Measurements from ENCODE around the gene ARHGAP6.

ARHGAP6 gene

DNA sequence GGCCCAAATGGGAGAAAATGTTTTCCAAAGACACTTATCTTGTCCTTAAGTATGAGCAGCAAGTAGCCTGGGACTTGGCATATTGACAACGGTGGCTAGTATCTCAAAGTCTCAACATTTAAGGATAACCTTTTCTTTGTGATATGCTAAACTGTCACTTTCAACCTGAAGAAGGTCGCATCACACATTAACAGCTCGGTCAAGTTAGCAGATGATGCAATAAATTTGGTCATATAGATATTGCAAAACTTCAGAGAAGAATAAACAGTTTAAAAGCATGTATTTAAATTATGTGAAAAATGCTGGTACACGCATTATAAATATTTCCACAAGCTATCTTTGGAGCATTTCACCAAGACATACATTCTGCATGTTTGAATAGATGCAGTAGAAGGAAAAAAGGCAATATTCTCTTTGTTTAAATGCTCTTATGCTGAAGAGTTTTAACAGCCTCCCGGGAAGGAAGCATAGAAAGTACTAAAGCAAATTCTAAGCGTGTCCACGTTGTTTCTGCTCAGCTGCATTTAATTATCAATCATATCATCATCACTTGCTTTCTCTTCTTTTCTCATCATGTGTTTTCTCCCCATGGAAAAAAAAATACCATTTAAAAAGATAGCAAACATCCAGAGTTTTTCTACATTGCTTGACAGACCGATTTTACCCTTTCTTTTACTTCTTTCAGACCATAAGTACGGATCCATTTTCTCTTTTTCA lies 24.2 kb downstream of the ARHGAP6 start:
- H3K4me1 ChIP-seq (ENCODE audit: control extremely low read depth in 1 of 4, control insufficient read depth in 4 of 4, insufficient read depth in 4 of 4, low read length in 3 of 4): no peaks in the 10 kb centered on the region
- no peak overlapping the region for H3K27ac ChIP-seq (ENCODE audit: insufficient read depth in 1 of 2, low read depth in 1 of 2, low read length in 2 of 2, poor library complexity in 1 of 2, severe bottlenecking in 2 of 2)
- ChIA-PET POLR2A (no interaction called here), CTCF (no interaction called here)
- H3K4me3 ChIP-seq (ENCODE audit: control insufficient read depth in 1 of 7, extremely low read depth in 1 of 7, insufficient read depth in 4 of 7, low read depth in 2 of 7, low read length in 6 of 7): no peak overlapping the region
- 85% methylated on average over 4 of the region's 9 CpGs for WGBS (ENCODE audit: insufficient coverage)
- no peak for DNase-seq
- no peaks in the 10 kb centered on the region for H3K9me3 ChIP-seq (ENCODE audit: control extremely low read depth in 1 of 5, control insufficient read depth in 4 of 5, insufficient read depth in 2 of 5, low read depth in 1 of 5, low read length in 4 of 5)
- peaks cover 0 to 7% (median 2%) of the 10 kb centered on the region in 5 experiments for H3K27me3 ChIP-seq (replicated peaks in 2 of 5; ENCODE audit: control insufficient read depth in 4 of 5, insufficient read depth in 5 of 5, low read length in 4 of 5)
- no peaks in the 10 kb centered on the region for H3K36me3 ChIP-seq (ENCODE audit: control insufficient read depth in 4 of 4, insufficient read depth in 4 of 4, low read length in 3 of 4)

DNA sequence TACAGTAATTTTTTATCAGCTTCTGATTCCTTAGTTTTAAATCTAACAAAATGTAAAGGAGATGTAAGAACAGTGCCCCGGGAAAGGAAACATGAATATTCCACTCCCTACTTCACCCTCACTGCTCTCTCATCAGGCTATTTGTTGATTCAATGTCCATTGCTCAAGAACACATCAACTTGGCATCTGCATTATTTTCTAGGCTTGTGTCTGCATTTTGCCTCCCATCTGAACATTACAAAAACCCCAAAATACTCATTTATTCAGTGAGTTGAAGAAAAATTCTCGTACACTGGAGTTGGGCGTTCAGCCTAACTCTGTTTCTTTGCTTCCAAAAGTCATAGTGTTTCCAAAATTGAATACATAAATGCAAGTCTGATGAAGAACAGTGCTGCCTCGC lies 25.6 kb downstream of the ARHGAP6 start:
- DNase-seq: no peak
- CTCF ChIA-PET: no interaction called here
- peaks cover 0 to 9% (median 0%) of the 10 kb centered on the region in 5 experiments for H3K27me3 ChIP-seq (replicated peaks in 2 of 5; ENCODE audit: control insufficient read depth in 4 of 5, insufficient read depth in 5 of 5, low read length in 4 of 5)
- POLR2A ChIA-PET: no interaction called here
- no peaks in the 10 kb centered on the region for H3K36me3 ChIP-seq (ENCODE audit: control insufficient read depth in 4 of 4, insufficient read depth in 4 of 4, low read length in 3 of 4)
- no peaks in the 10 kb centered on the region for H3K9me3 ChIP-seq (ENCODE audit: control extremely low read depth in 1 of 5, control insufficient read depth in 4 of 5, insufficient read depth in 2 of 5, low read depth in 1 of 5, low read length in 4 of 5)
- H3K4me1 ChIP-seq (ENCODE audit: control extremely low read depth in 1 of 4, control insufficient read depth in 4 of 4, insufficient read depth in 4 of 4, low read length in 3 of 4): no peaks in the 10 kb centered on the region
- H3K4me3 ChIP-seq (ENCODE audit: control insufficient read depth in 1 of 7, extremely low read depth in 1 of 7, insufficient read depth in 4 of 7, low read depth in 2 of 7, low read length in 6 of 7): no peak overlapping the region
- 72% methylated on average over 4 of the region's 4 CpGs for WGBS (ENCODE audit: insufficient coverage)
- no peak overlapping the region for H3K27ac ChIP-seq (ENCODE audit: insufficient read depth in 1 of 2, low read depth in 1 of 2, low read length in 2 of 2, poor library complexity in 1 of 2, severe bottlenecking in 2 of 2)

DNA sequence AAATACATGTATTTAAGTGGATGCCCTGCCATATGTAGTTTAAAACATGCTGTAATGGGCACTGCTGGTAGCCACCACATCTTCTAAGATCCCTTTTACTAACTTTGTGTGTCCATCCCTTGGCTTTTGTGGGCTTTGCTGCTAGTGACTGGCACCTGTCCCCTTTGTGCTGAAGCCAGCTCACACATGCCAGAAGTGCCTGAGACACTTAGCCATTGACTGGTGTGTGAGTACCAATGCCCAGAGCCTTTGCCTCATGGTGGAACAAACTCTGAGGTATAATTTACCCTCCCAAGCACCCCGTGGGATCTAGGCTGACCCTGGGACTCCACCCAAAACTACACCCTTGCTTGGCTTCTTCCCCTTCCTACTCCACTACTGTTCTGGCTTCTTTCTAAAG lies 33.0 kb downstream of the ARHGAP6 start:
- H3K9me3 ChIP-seq (ENCODE audit: control extremely low read depth in 1 of 5, control insufficient read depth in 4 of 5, insufficient read depth in 2 of 5, low read depth in 1 of 5, low read length in 4 of 5): no peaks in the 10 kb centered on the region
- no CpG with 5 or more reads among the region's 1 CpG for WGBS (ENCODE audit: insufficient coverage)
- ChIA-PET CTCF (no interaction called here), POLR2A (no interaction called here)
- H3K36me3 ChIP-seq (ENCODE audit: control insufficient read depth in 4 of 4, insufficient read depth in 4 of 4, low read length in 3 of 4): no peaks in the 10 kb centered on the region
- H3K4me1 ChIP-seq (ENCODE audit: control extremely low read depth in 1 of 4, control insufficient read depth in 4 of 4, insufficient read depth in 4 of 4, low read length in 3 of 4): no peaks in the 10 kb centered on the region
- no peak overlapping the region for H3K4me3 ChIP-seq (ENCODE audit: control insufficient read depth in 1 of 7, extremely low read depth in 1 of 7, insufficient read depth in 4 of 7, low read depth in 2 of 7, low read length in 6 of 7)
- no peak for DNase-seq
- H3K27ac ChIP-seq (ENCODE audit: insufficient read depth in 1 of 2, low read depth in 1 of 2, low read length in 2 of 2, poor library complexity in 1 of 2, severe bottlenecking in 2 of 2): no peak overlapping the region
- peaks cover 0 to 6% (median 3%) of the 10 kb centered on the region in 5 experiments for H3K27me3 ChIP-seq (replicated peaks in 2 of 5; ENCODE audit: control insufficient read depth in 4 of 5, insufficient read depth in 5 of 5, low read length in 4 of 5)

DNA sequence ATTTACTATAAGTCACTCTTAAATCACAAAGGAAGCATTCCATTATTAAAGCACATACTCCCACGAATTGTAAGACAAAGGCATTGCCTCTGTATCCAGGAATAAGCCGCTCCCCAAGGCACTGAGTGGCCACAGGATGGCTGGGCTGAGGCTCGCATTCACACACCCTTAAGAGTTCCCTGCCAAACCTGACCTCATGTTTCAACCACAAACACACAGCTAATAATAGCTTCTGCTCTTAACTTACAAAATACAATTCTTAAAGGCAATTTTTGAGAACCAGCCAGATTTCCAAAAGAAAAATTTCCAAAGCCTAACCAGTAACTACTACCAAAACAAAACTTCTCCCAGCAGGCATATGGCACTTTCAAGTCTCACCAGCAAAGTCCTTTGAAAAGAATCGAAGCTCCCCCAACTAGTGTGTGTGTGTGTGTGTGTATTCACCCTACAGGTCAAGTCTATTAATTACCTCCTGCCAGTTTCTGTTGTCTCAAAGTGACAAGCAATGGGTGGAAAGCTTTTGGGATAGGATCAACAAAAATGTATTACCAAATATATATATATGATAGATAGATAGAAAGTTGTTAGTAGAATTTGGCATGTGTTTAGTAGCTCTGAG lies 36.0 kb downstream of the ARHGAP6 start:
- DNase-seq: no peak
- ChIA-PET POLR2A (no interaction called here), CTCF (no interaction called here)
- no peaks in the 10 kb centered on the region for H3K36me3 ChIP-seq (ENCODE audit: control insufficient read depth in 4 of 4, insufficient read depth in 4 of 4, low read length in 3 of 4)
- H3K4me1 ChIP-seq (ENCODE audit: control extremely low read depth in 1 of 4, control insufficient read depth in 4 of 4, insufficient read depth in 4 of 4, low read length in 3 of 4): no peaks in the 10 kb centered on the region
- WGBS (ENCODE audit: insufficient coverage): 25% methylated on average over 3 of the region's 4 CpGs
- H3K27ac ChIP-seq (ENCODE audit: insufficient read depth in 1 of 2, low read depth in 1 of 2, low read length in 2 of 2, poor library complexity in 1 of 2, severe bottlenecking in 2 of 2): no peak overlapping the region
- H3K4me3 ChIP-seq (ENCODE audit: control insufficient read depth in 1 of 7, extremely low read depth in 1 of 7, insufficient read depth in 4 of 7, low read depth in 2 of 7, low read length in 6 of 7): no peak overlapping the region
- H3K27me3 ChIP-seq (replicated peaks in 2 of 5; ENCODE audit: control insufficient read depth in 4 of 5, insufficient read depth in 5 of 5, low read length in 4 of 5): peaks cover 0 to 3% (median under 1%) of the 10 kb centered on the region in 5 experiments
- peaks cover 0 to 3% (median 0%) of the 10 kb centered on the region in 5 experiments for H3K9me3 ChIP-seq (ENCODE audit: control extremely low read depth in 1 of 5, control insufficient read depth in 4 of 5, insufficient read depth in 2 of 5, low read depth in 1 of 5, low read length in 4 of 5)

DNA sequence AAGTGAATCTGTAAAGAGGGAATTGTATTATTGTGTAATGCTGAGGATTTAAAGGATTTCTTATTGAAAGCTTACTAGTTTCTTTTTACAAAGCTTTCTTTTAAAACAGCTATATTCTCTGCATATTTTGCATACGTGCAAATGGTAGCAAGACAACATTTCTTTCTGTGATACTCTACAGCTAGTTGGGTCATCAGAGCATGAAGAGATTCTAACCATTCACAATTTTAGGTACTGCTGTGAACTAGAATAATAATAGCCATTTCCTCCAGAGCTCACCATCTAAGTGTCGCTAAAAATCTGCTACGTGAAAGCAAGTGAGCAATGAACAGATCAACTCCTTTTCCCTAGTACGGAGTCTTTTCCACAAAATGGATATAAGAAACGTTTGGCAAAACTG lies 37.3 kb downstream of the ARHGAP6 start:
- POLR2A ChIA-PET: no interaction called here
- no peak for DNase-seq
- H3K27me3 ChIP-seq (replicated peaks in 2 of 5; ENCODE audit: control insufficient read depth in 4 of 5, insufficient read depth in 5 of 5, low read length in 4 of 5): peaks cover 0 to 3% (median 0%) of the 10 kb centered on the region in 5 experiments
- 83% methylated on average over 3 of the region's 5 CpGs for WGBS (ENCODE audit: insufficient coverage)
- CTCF ChIA-PET: no interaction called here
- H3K27ac ChIP-seq (ENCODE audit: insufficient read depth in 1 of 2, low read depth in 1 of 2, low read length in 2 of 2, poor library complexity in 1 of 2, severe bottlenecking in 2 of 2): no peak overlapping the region
- no peak overlapping the region for H3K4me3 ChIP-seq (ENCODE audit: control insufficient read depth in 1 of 7, extremely low read depth in 1 of 7, insufficient read depth in 4 of 7, low read depth in 2 of 7, low read length in 6 of 7)
- no peaks in the 10 kb centered on the region for H3K4me1 ChIP-seq (ENCODE audit: control extremely low read depth in 1 of 4, control insufficient read depth in 4 of 4, insufficient read depth in 4 of 4, low read length in 3 of 4)
- peaks cover 0 to 4% (median 0%) of the 10 kb centered on the region in 5 experiments for H3K9me3 ChIP-seq (ENCODE audit: control extremely low read depth in 1 of 5, control insufficient read depth in 4 of 5, insufficient read depth in 2 of 5, low read depth in 1 of 5, low read length in 4 of 5)
- H3K36me3 ChIP-seq (ENCODE audit: control insufficient read depth in 4 of 4, insufficient read depth in 4 of 4, low read length in 3 of 4): no peaks in the 10 kb centered on the region

DNA sequence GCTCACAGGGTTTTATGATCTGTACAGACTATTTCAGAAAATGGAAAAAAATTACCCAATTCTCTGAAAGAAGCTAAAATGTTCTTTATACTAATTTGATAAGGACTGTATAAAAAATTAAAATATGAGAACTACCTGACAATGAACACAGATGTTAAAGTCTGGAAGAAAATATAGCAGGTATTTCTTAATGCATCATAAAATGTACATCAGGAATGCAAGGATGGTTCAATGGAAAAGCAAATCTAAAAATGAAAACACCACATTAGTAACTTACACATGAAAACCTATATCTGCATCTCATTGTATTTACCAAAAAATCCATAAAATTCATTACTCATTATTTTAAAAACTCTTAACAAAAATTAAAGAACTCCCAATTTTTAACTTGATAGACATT lies 39.4 kb downstream of the ARHGAP6 start:
- Histone ChIP-seq H3K4me1 (ENCODE audit: control extremely low read depth in 1 of 4, control insufficient read depth in 4 of 4, insufficient read depth in 4 of 4, low read length in 3 of 4) (no peaks in the 10 kb centered on the region), H3K4me3 (ENCODE audit: control insufficient read depth in 1 of 7, extremely low read depth in 1 of 7, insufficient read depth in 4 of 7, low read depth in 2 of 7, low read length in 6 of 7) (no peak overlapping the region), H3K27me3 (replicated peaks in 2 of 5; ENCODE audit: control insufficient read depth in 4 of 5, insufficient read depth in 5 of 5, low read length in 4 of 5) (no peaks in the 10 kb centered on the region), H3K9me3 (ENCODE audit: control extremely low read depth in 1 of 5, control insufficient read depth in 4 of 5, insufficient read depth in 2 of 5, low read depth in 1 of 5, low read length in 4 of 5) (peaks cover 0 to 4% (median 0%) of the 10 kb centered on the region in 5 experiments), H3K36me3 (ENCODE audit: control insufficient read depth in 4 of 4, insufficient read depth in 4 of 4, low read length in 3 of 4) (no peaks in the 10 kb centered on the region), H3K27ac (ENCODE audit: insufficient read depth in 1 of 2, low read depth in 1 of 2, low read length in 2 of 2, poor library complexity in 1 of 2, severe bottlenecking in 2 of 2) (no peak overlapping the region)
- no peak for DNase-seq
- ChIA-PET CTCF (no interaction called here), POLR2A (no interaction called here)

DNA sequence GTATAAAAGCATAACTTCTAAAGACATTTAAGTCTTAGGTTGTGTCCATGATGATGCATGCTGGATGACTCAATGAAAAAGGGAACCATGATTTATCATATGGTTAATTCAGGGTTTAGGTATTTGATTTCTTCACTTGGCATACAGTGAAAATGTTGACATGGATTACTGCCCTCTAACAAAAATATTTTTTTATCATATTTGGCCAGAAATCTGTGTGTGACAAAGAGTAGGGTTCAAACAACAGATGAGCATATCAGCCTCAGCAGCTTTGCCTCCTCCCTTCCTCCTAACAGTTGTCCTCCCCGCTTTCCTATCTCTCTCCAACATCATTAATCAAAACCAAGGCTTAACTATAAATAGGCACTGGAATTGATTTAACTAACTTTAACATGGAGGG lies 46.3 kb downstream of the ARHGAP6 start:
- no peak overlapping the region for H3K27ac ChIP-seq (ENCODE audit: insufficient read depth in 1 of 2, low read depth in 1 of 2, low read length in 2 of 2, poor library complexity in 1 of 2, severe bottlenecking in 2 of 2)
- no peaks in the 10 kb centered on the region for H3K36me3 ChIP-seq (ENCODE audit: control insufficient read depth in 4 of 4, insufficient read depth in 4 of 4, low read length in 3 of 4)
- peaks cover 0 to 5% (median 0%) of the 10 kb centered on the region in 5 experiments for H3K9me3 ChIP-seq (ENCODE audit: control extremely low read depth in 1 of 5, control insufficient read depth in 4 of 5, insufficient read depth in 2 of 5, low read depth in 1 of 5, low read length in 4 of 5)
- CTCF ChIA-PET: no interaction called here
- no CpG with 5 or more reads among the region's 1 CpG for WGBS (ENCODE audit: insufficient coverage)
- no peak for DNase-seq
- peaks cover 0 to 4% (median 0%) of the 10 kb centered on the region in 5 experiments for H3K27me3 ChIP-seq (replicated peaks in 2 of 5; ENCODE audit: control insufficient read depth in 4 of 5, insufficient read depth in 5 of 5, low read length in 4 of 5)
- no peak overlapping the region for H3K4me3 ChIP-seq (ENCODE audit: control insufficient read depth in 1 of 7, extremely low read depth in 1 of 7, insufficient read depth in 4 of 7, low read depth in 2 of 7, low read length in 6 of 7)
- no peaks in the 10 kb centered on the region for H3K4me1 ChIP-seq (ENCODE audit: control extremely low read depth in 1 of 4, control insufficient read depth in 4 of 4, insufficient read depth in 4 of 4, low read length in 3 of 4)
- POLR2A ChIA-PET: no interaction called here
